Hair follicle dermal papilla cell (primary cell): Measurements from ENCODE around the gene METTL1. TPM values are rescaled to one million over a fixed set of nuclear protein-coding genes. Genes with fewer than 3 reads are reported as not detected.

ENCODE experiments used
- small RNA-seq: library from RNA; depleted of rRNA; stranded (forward); fragments of <200 nt; gene quantifications from one replicate; pipeline ENCODE3, GENCODE V24; 2012
- total RNA-seq: library from RNA; depleted of rRNA; stranded (reverse); fragments of >200 nt; gene quantifications from 2 replicates; pipeline ENCODE4 v1.2.3, GENCODE V29; 2012

Gene METTL1
- total RNA-seq = 8.0 and 14.0 TPM in 2 replicates

GRCh38 chr12:57771873-57772428 lies at the start of gene METTL1:
Gene METTL1, minus strand, starts transcription at chr12:57772105. Its CDS starts 22 bp downstream, at chr12:57772083.

GRCh38 chr12:57782608-57783465 lies 10.9 kb upstream of the METTL1 start, which contains the start of gene TSFM:
Gene TSFM, plus strand, starts transcription at chr12:57782787. Its CDS starts 15 bp downstream, at chr12:57782802.

GRCh38 chr12:57772429-57773322 lies 771 bp upstream of the METTL1 start, which contains the start of gene EEF1AKMT3:
Gene EEF1AKMT3, plus strand, starts transcription at chr12:57772614. Its CDS starts 111 bp downstream, at chr12:57772725.

GRCh38 chr12:57766464-57767304 lies 5.2 kb downstream of the METTL1 start, which contains the start of gene CYP27B1:
Gene CYP27B1, minus strand, starts transcription at chr12:57767078. Its CDS starts 37 bp downstream, at chr12:57767041.

GRCh38 chr12:57754411-57755193 lies 17.3 kb downstream of the METTL1 start, which contains the start of gene MARCHF9:
Gene MARCHF9, plus strand, starts transcription at chr12:57755103. Its CDS starts 426 bp downstream, at chr12:57755529.

GRCh38 chr12:57751788-57752667 lies 19.9 kb downstream of the METTL1 start, which contains the start of gene CDK4:
Gene CDK4, minus strand, starts transcription at chr12:57752310. Its CDS starts 593 bp downstream, at chr12:57751717.

GRCh38 chr12:57744777-57745484 lies 27.0 kb downstream of the METTL1 start, which contains the start of gene TSPAN31:
Gene TSPAN31, plus strand, starts transcription at chr12:57745039. Its CDS starts 116 bp downstream, at chr12:57745155.

GRCh38 chr12:57738661-57739237 lies 33.2 kb downstream of the METTL1 start, which contains the start of gene AGAP2:
Gene AGAP2, minus strand, starts transcription at chr12:57738742. Its CDS starts 496 bp downstream, at chr12:57738246.

Small RNA genes within 50 kb of the gene (small RNA-seq; reads per million reads assigned to genes)
- not detected for gene RNU6-1083P

Other genes starting within 250 kb of the METTL1 start
- 2.7 and 9.2 TPM in 2 replicates for gene MBD6, start 249.3 kb downstream of the METTL1 start, total RNA-seq
- 128 and 140 TPM in 2 replicates for gene DCTN2, start 224.9 kb downstream of the METTL1 start, total RNA-seq
- 1.8 and 2.7 TPM in 2 replicates for gene KIF5A, start 222.1 kb downstream of the METTL1 start, total RNA-seq
- gene PIP4K2C, start 180.9 kb downstream of the METTL1 start, total RNA-seq = 29.4 and 34.1 TPM in 2 replicates
- gene DTX3, start 167.3 kb downstream of the METTL1 start, total RNA-seq = 19.8 and 21.3 TPM in 2 replicates
- gene ARHGEF25, start 160.7 kb downstream of the METTL1 start, total RNA-seq = 30.8 and 37.0 TPM in 2 replicates
- gene B4GALNT1, start 138.9 kb downstream of the METTL1 start, total RNA-seq = 3.8 and 5.7 TPM in 2 replicates
- 183 and 196 TPM in 2 replicates for gene OS9, start 78.0 kb downstream of the METTL1 start, total RNA-seq
- 0.49 and 0.73 TPM in 2 replicates for gene AGAP2, start 33.4 kb downstream of the METTL1 start, total RNA-seq
- 80.3 and 97.1 TPM in 2 replicates for gene TSPAN31, start 27.1 kb downstream of the METTL1 start, total RNA-seq
- 140 and 154 TPM in 2 replicates for gene CDK4, start 19.8 kb downstream of the METTL1 start, total RNA-seq
- 2.6 and 3.4 TPM in 2 replicates for gene MARCHF9, start 17.0 kb downstream of the METTL1 start, total RNA-seq
- gene CYP27B1, start 5.0 kb downstream of the METTL1 start, total RNA-seq = 1.2 and 1.9 TPM in 2 replicates
- gene EEF1AKMT3, start 509 bp upstream of the METTL1 start, total RNA-seq = 12.1 and 13.6 TPM in 2 replicates
- 13.4 and 18.7 TPM in 2 replicates for gene TSFM, start 10.7 kb upstream of the METTL1 start, total RNA-seq
- gene AVIL, start 46.6 kb upstream of the METTL1 start, total RNA-seq = 5.2 and 7.6 TPM in 2 replicates
- gene CTDSP2, start 74.6 kb upstream of the METTL1 start, total RNA-seq = 182 and 200 TPM in 2 replicates
- 6.2 and 9.1 TPM in 2 replicates for gene ATP23, start 169.5 kb upstream of the METTL1 start, total RNA-seq